Stimulated activated CD4-positive, alpha-beta T cell treated with anti-CD3 and anti-CD28 coated beads, Interleukin-15, amount 100 ng/mL, for 24 hours (primary cell): ENCODE data around the gene PUS1.
"Not testable (repeated sequence)": the region's sequence is repeated elsewhere in the genome, so short reads cannot be mapped to it uniquely, and the experiment has no call there.

Experiments used
- DNase-seq: peaks from one replicate; pipeline ENCODE4 v3.0.0-alpha.2; 2020

Gene PUS1

DNA sequence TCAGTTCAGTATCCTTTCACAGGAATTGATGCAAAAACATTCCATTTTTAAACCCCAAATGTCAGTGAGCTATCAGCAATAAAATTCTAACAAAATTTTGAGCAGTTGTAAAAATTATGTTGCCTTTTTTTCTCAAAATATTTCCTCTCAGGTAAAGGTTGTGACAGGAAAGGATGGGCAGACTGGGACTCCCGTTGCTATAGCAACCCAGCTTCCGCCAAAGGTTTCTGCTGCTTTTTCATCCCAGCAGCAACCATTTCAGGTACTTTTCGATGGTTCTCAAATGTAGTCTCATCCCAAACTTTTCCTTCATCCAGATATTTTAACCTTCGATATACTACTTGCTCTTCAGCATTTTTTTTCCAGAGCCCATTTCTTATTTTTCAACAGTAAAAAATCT, 34.3 kb downstream of the PUS1 start:
- no peak for DNase-seq

DNA sequence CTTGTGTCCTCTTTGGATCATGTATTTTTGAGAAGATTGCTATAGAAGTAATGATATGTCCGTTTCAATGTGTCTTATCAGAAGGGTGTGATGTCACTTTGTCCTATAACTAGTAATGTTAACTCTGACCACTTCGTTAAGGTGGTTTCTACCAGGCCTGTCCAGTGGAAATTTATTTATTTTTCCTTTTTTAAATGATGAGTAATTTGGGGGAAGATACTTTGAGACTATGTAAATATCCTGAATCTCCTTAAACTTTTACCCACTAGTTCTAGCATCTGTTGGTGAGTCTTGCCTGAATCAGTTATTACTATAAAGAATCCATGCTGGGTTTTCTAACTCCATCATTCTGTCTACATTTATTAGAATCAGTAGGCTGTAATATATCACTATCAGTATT, 36.0 kb downstream of the PUS1 start:
- DNase-seq, result no peak

DNA sequence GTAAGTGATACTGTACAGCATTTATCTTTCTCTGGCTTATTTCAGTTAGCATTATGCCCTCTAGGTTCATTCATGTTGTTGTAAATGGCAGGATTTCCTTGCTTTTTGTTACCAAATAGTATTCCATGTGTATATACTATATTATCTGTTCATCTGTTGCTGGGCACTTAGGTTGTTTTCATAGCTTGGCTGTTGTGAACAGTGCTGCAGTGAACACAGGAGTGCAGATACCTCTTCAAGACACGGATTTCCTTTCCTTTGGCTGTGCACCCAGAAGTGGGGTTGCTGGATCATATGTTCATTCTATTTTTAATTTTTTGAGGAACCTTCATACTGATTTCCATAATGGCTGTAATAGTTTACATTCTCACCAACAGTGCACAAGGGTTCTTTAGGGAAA, 42.1 kb downstream of the PUS1 start:
- no peak for DNase-seq

DNA sequence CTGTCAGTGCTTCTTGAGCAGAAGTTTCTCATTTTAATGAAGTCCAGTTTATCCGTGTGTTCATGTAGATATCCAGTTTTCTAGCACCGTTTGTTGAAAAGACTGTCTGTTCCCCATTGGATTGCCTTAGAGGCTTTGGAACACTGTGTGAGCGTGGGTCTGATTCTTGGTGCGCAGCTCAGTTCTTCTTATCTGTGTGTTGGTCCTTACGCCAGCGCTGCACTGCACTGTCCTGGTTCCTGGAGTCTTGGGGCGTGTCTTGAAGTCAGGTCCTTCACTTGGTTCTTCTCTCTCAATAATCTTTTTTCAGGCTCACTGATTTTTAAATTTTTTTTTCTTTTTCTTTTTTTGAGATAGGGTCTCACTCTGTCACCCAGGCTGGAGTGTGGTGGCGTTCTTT, 46.2 kb downstream of the PUS1 start:
- DNase-seq, result no peak

DNA sequence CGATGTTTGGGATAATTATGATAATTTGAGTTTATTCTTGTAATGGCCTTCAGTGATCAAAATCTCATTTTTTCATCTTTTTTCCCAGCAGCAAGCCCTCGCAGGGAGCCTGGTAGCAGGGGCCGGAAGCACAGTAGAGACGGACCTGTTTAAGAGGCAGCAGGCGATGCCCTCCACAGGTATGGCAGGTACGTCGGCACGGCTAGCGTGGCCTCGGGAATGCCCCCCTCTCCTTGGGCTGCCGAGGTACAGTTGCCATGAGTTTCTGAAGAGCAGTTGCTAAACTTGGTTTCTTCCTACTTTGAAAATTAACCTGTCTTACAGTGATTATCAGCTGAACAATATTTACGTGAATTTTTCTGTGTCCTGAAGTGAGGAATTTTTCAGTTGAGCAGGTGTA, 50.5 kb downstream of the PUS1 start:
- DNase-seq, result no peak

DNA sequence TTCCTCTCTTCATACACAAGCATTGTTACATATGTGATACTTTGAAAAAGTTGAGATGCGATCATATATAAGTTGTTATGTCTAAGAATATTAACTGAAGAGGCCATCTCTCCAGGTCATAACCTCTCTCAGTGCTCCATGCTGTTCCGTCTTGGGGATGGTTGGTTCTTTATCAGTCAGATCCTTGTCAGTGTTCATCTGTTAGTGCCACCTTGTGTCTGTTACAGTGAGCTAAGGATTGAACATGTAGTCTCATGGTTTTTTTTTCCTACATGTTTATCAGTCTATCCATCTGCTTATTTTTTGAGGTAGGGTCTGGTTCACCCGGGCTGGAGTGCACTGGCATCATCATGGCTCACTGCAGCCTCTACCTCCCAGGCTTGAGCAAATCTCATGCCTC, 51.2 kb downstream of the PUS1 start:
- no peak for DNase-seq

DNA sequence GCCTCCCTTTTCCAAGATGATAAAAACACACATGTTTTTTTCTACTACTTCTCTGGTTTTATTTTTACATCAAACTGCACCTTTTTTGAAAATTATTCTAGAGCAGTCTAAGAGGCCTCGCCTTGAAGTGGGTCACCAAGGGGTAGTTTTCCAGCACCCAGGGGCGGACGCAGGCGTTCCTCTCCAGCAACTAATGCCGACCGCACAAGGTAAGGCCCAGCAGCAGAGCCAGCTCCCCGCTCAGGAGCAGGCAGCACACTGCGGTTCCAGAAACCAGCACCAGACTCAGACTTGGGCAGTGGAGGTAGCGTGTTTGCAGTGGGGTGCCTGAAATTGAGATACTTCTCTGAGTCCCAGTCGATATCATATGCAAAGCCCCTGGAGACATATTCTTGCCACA, 52.3 kb downstream of the PUS1 start:
- DNase-seq, result no peak

DNA sequence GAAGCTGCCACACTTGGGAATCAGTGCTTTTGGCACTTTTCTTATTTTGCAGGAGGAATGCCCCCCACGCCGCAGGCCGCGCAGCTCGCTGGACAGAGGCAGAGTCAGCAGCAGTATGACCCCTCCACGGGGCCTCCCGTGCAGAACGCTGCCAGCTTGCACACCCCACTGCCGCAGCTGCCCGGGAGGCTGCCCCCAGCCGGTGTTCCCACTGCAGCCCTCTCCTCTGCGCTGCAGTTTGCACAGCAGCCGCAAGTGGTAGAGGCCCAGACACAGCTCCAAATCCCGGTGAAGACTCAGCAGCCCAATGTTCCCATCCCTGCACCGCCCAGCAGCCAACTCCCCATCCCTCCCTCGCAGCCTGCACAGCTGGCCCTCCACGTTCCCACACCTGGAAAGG, 53.0 kb downstream of the PUS1 start:
- DNase-seq, result no peak

DNA sequence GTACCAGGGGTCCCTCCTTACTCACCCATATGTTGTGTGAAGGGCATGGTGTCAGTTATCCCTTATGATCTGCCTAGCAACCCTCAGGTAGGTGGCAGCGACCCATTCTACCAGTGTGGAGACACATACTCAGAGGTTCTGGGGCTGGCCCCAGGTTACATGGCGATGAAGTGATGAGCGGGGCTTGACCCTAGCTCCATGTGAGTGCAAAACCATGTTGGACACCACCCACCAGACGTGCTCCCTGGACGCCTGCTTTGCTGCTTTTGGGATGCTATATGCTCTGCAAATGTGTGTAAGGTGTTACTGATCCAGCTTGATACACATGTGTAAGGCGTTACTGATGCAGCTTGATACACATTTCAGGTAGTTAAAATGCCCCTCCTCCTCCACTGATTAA, 54.0 kb downstream of the PUS1 start:
- DNase-seq, result no peak

DNA sequence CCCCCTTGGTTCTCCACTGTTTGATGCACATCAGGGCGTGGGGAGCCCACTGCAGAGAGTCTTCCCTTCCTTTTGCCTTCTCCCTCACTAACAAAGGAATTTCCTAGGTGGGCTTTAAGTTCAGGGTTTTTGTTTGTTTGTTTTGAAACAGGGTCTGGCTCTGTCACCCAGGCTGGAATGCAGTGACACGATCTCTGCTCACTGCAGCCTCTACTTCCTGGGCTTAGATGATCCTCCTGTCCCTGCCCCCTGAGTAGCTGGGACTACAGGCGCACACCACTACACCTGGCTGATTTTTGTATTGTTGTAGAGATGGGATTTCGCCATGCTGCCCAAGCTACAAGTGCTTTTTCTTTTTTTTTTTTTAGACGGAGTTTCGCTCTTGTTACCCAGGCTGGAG, 54.5 kb downstream of the PUS1 start:
- no peak for DNase-seq

DNA sequence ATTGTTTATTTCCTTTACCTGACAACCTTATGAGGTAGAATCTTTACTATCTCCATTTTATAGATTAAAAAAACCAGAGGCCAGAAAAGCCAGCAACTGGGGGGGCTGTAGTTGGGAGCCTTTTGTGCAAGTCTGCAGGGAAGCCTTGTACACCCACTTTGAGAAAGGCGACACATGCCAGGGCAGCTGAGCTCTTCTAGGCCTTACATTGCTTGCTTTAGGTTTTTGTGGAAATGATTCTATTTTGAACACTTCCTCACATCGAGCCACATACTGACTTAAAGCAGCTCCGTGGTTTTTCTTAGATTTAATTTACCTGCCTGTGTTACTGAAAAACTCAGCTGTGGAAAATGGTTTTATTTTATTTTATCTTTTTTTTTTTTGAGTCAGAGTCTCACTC, 55.3 kb downstream of the PUS1 start:
- DNase-seq, result no peak

DNA sequence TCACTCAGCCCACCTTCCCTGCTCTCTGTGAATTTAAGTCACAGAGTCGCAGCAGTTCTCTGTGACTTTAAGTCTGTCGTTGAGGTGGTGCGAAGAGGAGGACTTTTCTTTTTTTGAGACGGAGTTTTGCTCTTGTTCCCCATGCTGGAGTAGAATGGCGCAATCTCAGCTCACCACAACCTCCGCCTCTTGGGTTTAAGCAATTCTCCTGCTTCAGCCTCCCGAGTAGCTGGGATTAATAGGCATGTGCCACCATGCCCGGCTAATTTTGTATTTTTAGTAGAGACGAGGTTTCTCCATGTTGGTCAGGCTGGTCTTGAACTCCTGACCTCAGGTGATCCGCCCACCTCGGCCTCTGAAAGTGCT, 56.4 kb downstream of the PUS1 start:
- not testable (repeated sequence) for DNase-seq

DNA sequence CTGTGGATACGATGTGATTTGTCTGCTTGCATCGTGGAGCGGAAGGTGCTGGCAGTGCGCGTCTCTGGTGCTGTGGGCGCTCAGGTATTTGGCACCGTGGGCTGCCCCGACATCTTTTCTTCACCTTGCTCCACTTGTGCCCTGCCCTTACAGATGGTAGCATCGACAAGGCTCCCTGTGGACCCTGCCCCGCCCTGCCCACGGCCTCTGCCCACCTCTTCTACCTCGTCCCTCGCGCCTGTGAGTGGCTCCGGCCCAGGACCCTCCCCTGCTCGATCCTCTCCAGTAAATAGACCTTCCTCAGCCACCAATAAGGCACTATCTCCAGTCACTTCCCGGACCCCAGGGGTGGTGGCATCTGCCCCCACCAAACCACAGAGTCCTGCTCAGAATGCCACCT, 57.3 kb downstream of the PUS1 start:
- no peak for DNase-seq

DNA sequence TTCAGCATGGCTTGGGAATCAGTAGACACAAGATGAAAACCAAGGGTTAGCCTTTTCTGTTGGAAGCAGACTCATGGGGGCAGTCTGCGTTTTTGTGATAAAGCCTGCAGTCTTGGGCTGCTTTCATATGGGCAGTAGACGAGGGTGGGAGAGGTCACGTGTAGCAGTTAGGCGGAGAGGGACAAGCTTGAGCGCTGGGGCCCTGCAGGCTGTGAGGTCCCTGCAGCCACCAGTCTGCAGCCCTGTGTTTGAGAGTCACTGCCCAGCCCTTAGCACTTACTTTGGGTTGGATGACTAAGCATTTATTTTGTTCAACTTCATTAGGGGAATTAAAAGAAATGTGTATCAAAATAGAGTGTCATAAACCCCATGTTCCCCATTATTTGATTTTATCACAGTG, 57.8 kb downstream of the PUS1 start:
- DNase-seq, result no peak

DNA sequence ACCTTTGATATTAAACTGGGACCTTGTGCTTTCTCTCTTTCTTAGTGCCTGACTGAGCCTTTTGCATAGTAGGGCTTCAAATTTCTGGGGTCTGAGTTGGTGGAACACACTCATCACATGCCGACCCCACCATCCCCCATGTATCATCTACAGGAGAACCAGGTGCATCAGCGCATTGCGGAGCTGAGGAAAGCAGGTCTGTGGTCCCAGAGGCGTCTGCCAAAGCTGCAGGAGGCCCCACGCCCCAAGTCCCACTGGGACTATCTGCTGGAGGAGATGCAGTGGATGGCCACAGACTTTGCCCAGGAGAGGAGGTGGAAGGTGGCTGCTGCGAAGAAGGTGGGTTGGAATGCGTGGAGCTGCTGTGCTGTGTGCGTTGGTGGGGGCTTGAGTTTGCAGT, 58.5 kb downstream of the PUS1 start:
- DNase-seq, result no peak

DNA sequence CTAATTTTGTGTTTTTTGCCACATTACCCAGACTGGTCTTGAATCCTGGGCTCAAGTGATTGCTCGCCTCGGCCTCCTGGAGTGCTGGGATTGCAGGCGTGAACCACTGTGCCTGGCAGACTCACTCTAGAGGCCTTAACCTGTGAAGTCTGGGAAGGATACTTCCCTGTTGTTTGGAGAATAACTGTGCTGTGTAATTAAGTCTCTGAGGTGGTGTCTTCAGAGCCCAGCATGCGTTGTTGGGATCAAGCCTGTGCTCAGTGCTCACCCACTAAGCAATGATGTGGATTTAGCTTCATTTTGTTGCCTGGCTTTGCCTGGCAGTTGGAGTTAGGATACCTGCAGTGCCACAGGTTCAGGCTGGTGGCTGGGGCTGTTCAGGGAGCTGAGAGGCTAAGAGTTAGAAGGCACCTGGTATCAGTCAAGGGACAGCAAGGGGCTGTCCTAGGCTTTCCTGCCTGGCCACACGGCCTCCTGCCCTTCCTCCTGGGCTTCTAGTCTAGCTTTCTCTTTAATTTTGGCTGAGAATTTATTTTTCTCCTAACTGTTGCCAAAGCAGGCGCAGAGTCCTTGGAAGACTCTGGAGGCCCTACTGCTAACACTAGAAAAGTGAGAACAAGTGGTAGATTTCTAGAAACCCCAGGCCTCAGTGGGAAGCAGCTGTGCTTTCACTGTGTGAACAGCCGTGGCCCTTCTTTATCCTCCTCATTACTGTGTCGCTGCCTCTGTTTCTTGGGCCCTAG, 59.1 kb downstream of the PUS1 start:
- no peak for DNase-seq

DNA sequence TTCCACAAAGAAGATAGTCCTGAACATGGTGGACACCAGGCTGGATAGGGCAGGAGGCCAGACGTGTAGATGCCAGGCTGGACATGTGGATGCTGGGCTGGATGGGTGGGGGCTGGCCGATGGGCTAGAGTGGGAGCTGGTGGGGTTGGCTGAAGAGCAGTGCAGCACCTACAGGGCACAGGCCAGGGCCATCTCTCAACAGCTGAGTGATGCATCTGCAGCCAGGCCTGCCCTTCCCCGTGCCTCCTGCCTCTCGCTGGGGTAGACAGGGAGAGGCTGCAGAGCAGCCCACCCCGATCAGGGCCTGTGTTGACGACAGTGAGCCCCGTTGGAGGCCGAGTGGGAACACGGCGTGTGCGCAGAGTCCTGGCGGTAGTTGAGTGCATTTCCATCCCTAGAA, 59.9 kb downstream of the PUS1 start:
- no peak for DNase-seq

DNA sequence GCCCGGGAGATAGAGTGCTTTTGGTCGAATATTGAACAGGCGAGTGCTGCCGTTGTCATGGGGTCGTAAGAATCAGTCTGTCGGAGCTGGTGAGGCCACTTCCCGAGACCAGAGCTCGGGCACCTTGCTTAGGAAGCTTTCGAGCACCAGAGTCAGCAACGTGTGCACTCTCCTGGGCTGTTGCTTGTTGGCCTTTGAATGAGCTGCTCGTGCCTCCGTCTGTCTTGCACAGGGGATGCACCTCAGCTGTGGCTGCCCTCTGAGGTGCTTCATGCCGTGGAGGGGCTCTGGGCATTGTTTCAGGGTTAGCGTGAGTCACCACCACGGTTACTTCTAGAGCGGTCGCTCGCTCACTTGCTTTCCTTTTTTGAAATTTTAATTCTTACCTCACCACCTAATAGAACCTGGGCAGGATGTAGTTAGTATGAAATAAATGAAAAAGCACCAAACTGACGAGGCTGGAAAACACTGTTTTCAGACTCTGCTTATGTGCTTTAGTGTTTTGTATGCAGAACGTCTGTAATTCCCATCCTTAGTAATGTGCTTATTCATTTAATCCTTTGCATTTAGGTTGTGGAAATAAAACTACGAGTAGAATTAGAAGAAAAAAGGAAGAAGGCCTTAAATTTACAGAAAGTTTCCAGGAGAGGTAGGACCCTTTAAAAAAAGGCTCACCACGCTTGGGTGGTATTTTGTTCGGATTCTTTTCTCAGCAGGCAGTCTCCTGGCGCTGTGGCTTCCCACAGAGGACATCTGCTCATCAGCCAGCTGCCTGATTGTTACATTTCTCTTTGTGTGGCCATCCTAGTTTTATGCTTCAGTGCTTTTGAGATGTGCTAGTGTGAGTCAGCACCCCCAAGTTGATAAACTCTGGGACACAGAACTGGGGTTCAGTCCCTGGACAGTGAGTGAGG, 61.2 kb downstream of the PUS1 start:
- DNase-seq, result no peak

DNA sequence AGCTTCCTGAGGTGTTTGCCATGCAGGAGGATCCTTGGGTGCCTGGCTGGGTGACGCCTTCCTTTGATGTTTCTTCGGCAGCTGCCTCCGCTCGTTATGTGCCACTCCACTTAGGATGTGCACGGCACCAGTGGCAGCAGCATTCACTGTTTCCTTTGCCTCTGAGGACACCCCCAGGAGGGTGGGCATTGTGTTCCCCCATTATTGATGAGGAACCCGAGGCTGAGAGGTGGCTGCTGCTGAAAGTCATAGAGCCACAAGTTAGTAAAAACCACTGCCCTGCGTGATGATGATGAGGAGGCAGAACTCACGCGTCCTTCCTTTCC, 61.9 kb downstream of the PUS1 start:
- no peak for DNase-seq

DNA sequence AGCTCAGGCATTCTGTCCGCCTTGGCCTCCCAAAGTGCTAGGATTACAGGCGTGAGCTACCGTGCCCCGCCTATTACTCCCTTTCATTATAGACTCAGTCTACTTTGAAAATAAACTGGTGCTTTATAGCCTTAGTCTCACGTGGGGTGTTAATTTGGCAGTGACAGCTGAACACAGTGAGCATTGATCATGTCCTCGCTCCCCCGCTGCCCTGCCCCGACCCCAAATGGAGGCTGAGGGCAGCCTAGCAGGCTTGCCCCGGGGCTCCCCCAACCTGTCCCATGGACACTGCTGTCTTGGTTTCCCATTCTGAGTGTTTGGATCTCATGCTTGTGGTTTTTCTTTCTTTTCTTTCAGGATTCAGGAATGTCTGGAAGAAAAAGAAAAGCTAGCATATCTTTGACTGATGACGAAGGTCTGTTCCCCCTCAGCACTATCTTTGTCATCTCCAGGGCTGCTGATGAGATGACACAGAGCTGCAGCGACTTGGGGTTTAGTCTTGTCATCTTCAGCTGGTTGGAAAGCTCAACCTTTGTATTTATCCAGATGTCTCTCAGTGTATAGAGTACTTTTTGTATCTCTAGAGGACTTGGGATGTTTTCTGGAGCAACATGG, 62.8 kb downstream of the PUS1 start:
- no peak for DNase-seq

DNA sequence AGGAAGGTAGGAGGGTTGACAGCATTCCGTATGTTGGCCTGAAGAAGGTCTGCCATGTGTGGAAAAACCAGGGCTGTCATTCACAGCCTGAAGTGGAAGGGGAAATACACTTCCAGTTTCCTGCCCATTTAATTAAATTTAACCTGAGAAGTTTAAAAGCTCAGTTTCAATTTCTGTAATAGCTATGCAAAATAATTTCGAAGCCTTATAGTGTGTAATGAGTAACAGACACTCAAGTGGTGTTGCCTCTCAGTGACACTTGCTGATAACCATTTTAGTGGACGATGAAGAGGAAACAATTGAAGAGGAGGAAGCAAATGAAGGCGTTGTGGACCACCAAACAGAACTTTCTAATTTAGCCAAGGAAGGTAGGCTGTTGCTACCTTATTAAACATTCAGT, 65.5 kb downstream of the PUS1 start:
- DNase-seq, result no peak
